Tibial nerve (tissue), 3 donors: ENCODE data around the gene FRMD4B.

Source experiments
- CTCF ChIP-seq, 5 experiments: fragments of 200-600 bp in 3 of 5; fragments of 450-650 bp in 2 of 5; sonication (generic) in 3 of 5; IDR thresholded peaks; one replicate each; pipeline ENCODE4 v1.5.1; 2016 to 2019; ENCODE audit warnings: antibody characterized with exemption in 5 of 5, mild to moderate bottlenecking in 3 of 5, moderate library complexity in 2 of 5
- POLR2A ChIP-seq, 2 donors: fragments of 450-650 bp; IDR thresholded peaks; one replicate each; pipeline ENCODE4 v1.6.1; 2017; ENCODE audit warnings: antibody characterized with exemption in 2 of 2, mild to moderate bottlenecking in 2 of 2, moderate library complexity in 2 of 2

GRCh38 chr3:69193749-69194148, 192.1 kb downstream of the FRMD4B start:
- no peak for TF ChIP-seq POLR2A (IDR thresholded peaks at IDR 0.05)
- no peak for TF ChIP-seq CTCF (IDR thresholded peaks at IDR 0.05)
